Endothelial cell (in vitro differentiated cells): ENCODE data around the gene CDH20. TPM values are rescaled to one million over a fixed set of nuclear protein-coding genes. Genes with fewer than 3 reads are reported as not detected.

Experiments
- DNase-seq: peaks from one replicate; pipeline ENCODE4 v3.0.0; 2021; ENCODE audit warnings: low spot score
- H3K27ac Mint-ChIP-seq: one replicate; pipeline ENCODE4 v1.8.0; 2021; ENCODE audit warnings: mixed read lengths, inconsistent platforms; ENCODE audit not compliant: unreplicated experiment
- H3K27me3 Mint-ChIP-seq: one replicate; pipeline ENCODE4 v1.8.0; 2021; ENCODE audit warnings: mild to moderate bottlenecking, moderate library complexity, mixed read lengths, inconsistent platforms; ENCODE audit not compliant: unreplicated experiment
- H3K36me3 Mint-ChIP-seq: one replicate; pipeline ENCODE4 v1.8.0; 2021; ENCODE audit warnings: mild to moderate bottlenecking, low read depth, mixed read lengths, inconsistent platforms; ENCODE audit not compliant: unreplicated experiment
- H3K4me1 Mint-ChIP-seq: one replicate; pipeline ENCODE4 v1.8.0; 2021; ENCODE audit warnings: mild to moderate bottlenecking, mixed read lengths, inconsistent platforms; ENCODE audit not compliant: unreplicated experiment
- H3K4me3 Mint-ChIP-seq: one replicate; pipeline ENCODE4 v1.8.0; 2021; ENCODE audit warnings: mild to moderate bottlenecking, mixed read lengths, inconsistent platforms; ENCODE audit not compliant: unreplicated experiment
- H3K9me3 Mint-ChIP-seq: one replicate; pipeline ENCODE4 v1.8.0; 2021; ENCODE audit warnings: mixed read lengths, inconsistent platforms; ENCODE audit not compliant: unreplicated experiment
- CTCF ChIP-seq: fragments of 200-600 bp; sonication (generic); IDR thresholded peaks from one replicate; pipeline ENCODE4 v1.5.0; 2021; ENCODE audit warnings: antibody characterized with exemption; ENCODE audit not compliant: unreplicated experiment
- total RNA-seq: library from RNA; stranded (reverse); fragmentation: NEBNext Ultra II Directional; extraction: Animal tissue kit (Norgen Biotek cat#: 25700); gene quantifications from one replicate; pipeline ENCODE4 v1.2.1, GENCODE V29; 2021; ENCODE audit not compliant: unreplicated experiment

Gene CDH20
- total RNA-seq, 1 donor from 2014 or later, result not detected

- Mint-ChIP-seq H3K9me3 (no peaks in the 10 kb centered on the region), H3K4me1 (peaks cover 2% of the 10 kb centered on the region), H3K36me3 (no peaks in the 10 kb centered on the region), H3K27ac (no peak overlapping the region), H3K4me3 (no peak overlapping the region), H3K27me3 (peaks cover 5% of the 10 kb centered on the region)
- no peak for DNase-seq
- TF ChIP-seq CTCF, result no peak
Measured at GRCh38 chr18:61340148-61340547, 6.9 kb downstream of the CDH20 start.

DNA sequence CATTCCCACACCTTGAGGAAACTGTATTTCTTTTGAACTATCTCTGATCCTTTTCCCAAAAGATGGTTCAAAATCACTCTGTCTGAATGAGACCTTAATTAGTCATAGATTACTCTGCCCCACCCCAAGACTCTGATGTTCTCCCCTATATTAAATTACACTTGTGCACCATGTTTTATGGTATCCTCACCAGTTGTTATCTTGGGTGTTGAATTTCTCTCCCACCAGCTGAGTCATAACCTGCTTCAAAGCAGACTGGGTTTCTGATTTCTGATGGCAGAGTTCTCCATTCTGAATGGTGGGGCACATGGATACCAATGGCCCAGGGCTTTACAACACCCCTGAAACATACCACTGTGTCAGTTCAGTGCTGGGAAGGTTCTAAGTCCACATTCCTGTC, 15.0 kb downstream of the CDH20 start:
- Mint-ChIP-seq H3K27me3 (no peaks in the 10 kb centered on the region), H3K4me1 (no peaks in the 10 kb centered on the region), H3K4me3 (no peak overlapping the region), H3K9me3 (no peaks in the 10 kb centered on the region), H3K27ac (no peak overlapping the region), H3K36me3 (no peaks in the 10 kb centered on the region)
- TF ChIP-seq CTCF, result no peak
- no peak for DNase-seq

DNA sequence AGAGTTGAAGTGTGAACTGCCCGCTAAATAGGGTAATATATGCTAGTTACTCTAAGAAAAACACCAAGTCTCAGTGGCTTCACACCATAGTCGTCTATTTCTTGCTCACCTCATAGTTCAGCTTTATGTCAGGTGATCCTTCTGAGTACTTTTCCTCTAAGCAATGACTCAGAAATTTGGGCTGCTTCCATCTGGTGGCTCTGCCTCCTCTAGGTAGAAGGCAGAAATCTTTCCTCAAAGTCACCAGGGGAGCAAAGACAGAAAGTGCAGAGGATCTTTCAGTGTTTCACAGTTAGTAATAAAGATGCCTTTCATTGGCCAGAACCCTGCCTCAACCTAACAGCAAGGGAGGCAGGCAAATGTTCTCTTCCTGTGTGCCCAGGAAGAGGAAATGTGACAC, 17.3 kb downstream of the CDH20 start:
- Mint-ChIP-seq H3K9me3 (no peaks in the 10 kb centered on the region), H3K27me3 (no peaks in the 10 kb centered on the region), H3K27ac (no peak overlapping the region), H3K4me1 (no peaks in the 10 kb centered on the region), H3K4me3 (no peak overlapping the region), H3K36me3 (no peaks in the 10 kb centered on the region)
- no peak for TF ChIP-seq CTCF
- DNase-seq, result no peak

DNA sequence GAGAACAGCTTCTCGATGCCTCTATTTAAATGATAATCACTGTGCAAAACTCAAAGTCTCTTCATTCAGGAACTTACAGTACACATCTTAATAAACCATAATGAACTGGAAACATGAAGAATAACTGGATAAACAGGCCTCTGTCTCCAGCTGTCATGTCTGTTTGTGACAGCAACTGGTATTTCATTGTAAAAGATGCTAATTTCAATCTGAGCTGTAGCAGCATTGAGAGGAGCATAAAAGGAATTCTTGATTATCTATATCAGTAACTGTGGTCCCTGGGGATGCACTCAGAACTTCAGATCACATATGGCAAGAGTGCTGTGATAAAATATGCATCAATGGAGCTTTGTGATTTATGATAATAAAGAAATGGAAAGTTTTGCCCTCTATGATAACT, 18.8 kb downstream of the CDH20 start:
- Mint-ChIP-seq H3K36me3 (no peaks in the 10 kb centered on the region), H3K27me3 (no peaks in the 10 kb centered on the region), H3K9me3 (no peaks in the 10 kb centered on the region), H3K4me1 (no peaks in the 10 kb centered on the region), H3K27ac (no peak overlapping the region), H3K4me3 (no peak overlapping the region)
- no peak for TF ChIP-seq CTCF
- no peak for DNase-seq

GRCh38 chr18:61352611-61353010, 19.4 kb downstream of the CDH20 start:
- Mint-ChIP-seq H3K27ac (no peak overlapping the region), H3K4me1 (no peaks in the 10 kb centered on the region), H3K4me3 (no peak overlapping the region), H3K36me3 (no peaks in the 10 kb centered on the region), H3K9me3 (no peaks in the 10 kb centered on the region), H3K27me3 (no peaks in the 10 kb centered on the region)
- DNase-seq, result no peak
- TF ChIP-seq CTCF, result no peak
